ENCODE measurements around the gene SPSB1.

SPSB1 gene

GRCh38 chr1:9279172-9279840 lies 13.4 kb upstream of the SPSB1 start:
- DNase-seq (ENCODE audit: low spot score), result no peak

GRCh38 chr1:9280015-9280860 lies 12.5 kb upstream of the SPSB1 start:
- DNase-seq (ENCODE audit: low spot score), result no peak

- DNase-seq (ENCODE audit: low spot score), result no peak
Measured at GRCh38 chr1:9281071-9281827, 11.4 kb upstream of the SPSB1 start.

GRCh38 chr1:9281908-9282695 lies 10.6 kb upstream of the SPSB1 start:
- no peak for DNase-seq (ENCODE audit: low spot score)

GRCh38 chr1:9282696-9282955 lies 10.1 kb upstream of the SPSB1 start:
- DNase-seq (ENCODE audit: low spot score), result no peak

GRCh38 chr1:9284061-9284460 lies 8.6 kb upstream of the SPSB1 start:
- DNase-seq (ENCODE audit: low spot score), result no peak

GRCh38 chr1:9286556-9286955 lies 6.1 kb upstream of the SPSB1 start:
- DNase-seq (ENCODE audit: low spot score), result no peak

- peak; percentile 52 for DNase-seq (ENCODE audit: low spot score)
Measured at GRCh38 chr1:9289090-9289534, 3.6 kb upstream of the SPSB1 start.

GRCh38 chr1:9289711-9290485 lies 2.8 kb upstream of the SPSB1 start:
- DNase-seq (ENCODE audit: low spot score), result no peak

GRCh38 chr1:9291914-9292360 lies 757 bp upstream of the SPSB1 start:
- no peak for DNase-seq (ENCODE audit: low spot score)

GRCh38 chr1:9293241-9293532 lies 493 bp downstream of the SPSB1 start:
- no peak for DNase-seq (ENCODE audit: low spot score)

- no peak for DNase-seq (ENCODE audit: low spot score)
Measured at GRCh38 chr1:9293533-9294404, 1.1 kb downstream of the SPSB1 start.

GRCh38 chr1:9294405-9294773 lies 1.7 kb downstream of the SPSB1 start:
- DNase-seq (ENCODE audit: low spot score), result no peak

GRCh38 chr1:9294910-9295636 lies 2.4 kb downstream of the SPSB1 start:
- no peak for DNase-seq (ENCODE audit: low spot score)

- no peak for DNase-seq (ENCODE audit: low spot score)
Measured at GRCh38 chr1:9295884-9296283, 3.2 kb downstream of the SPSB1 start.

- DNase-seq (ENCODE audit: low spot score), result no peak
Measured at GRCh38 chr1:9296850-9297249, 4.2 kb downstream of the SPSB1 start.

- no peak for DNase-seq (ENCODE audit: low spot score)
Measured at GRCh38 chr1:9297831-9298230, 5.1 kb downstream of the SPSB1 start.

GRCh38 chr1:9298282-9298681 lies 5.6 kb downstream of the SPSB1 start:
- no peak for DNase-seq (ENCODE audit: low spot score)

- DNase-seq (ENCODE audit: low spot score), result peak; percentile 13
Measured at GRCh38 chr1:9299571-9300541, 7.2 kb downstream of the SPSB1 start.
